HUES6 (cell line): Measurements from ENCODE around the gene CDC5L.

Experiments
- H3K27ac ChIP-seq: 2 replicates; pipeline ENCODE4 v1.7.0; 2013; ENCODE audit warnings: low read depth, mild to moderate bottlenecking, low read length, inconsistent platforms
- H3K27me3 ChIP-seq: 2 replicates; pipeline ENCODE4 v1.6.1; 2013; ENCODE audit warnings: low read length; ENCODE audit not compliant: control insufficient read depth, insufficient read depth
- H3K36me3 ChIP-seq: 2 replicates; pipeline ENCODE4 v1.6.1; 2013; ENCODE audit warnings: low read length; ENCODE audit not compliant: control insufficient read depth, insufficient read depth
- H3K4me1 ChIP-seq: 2 replicates; pipeline ENCODE4 v1.6.1; 2013; ENCODE audit warnings: low read length; ENCODE audit not compliant: control insufficient read depth, insufficient read depth
- H3K4me3 ChIP-seq: 2 replicates; pipeline ENCODE4 v1.5.1; 2013; ENCODE audit warnings: low read depth, low read length
- H3K9ac ChIP-seq: one replicate; pipeline ENCODE4 v1.6.1; 2013; ENCODE audit warnings: mild to moderate bottlenecking, low read length
- H3K9me3 ChIP-seq: 2 replicates; pipeline ENCODE4 v1.6.1; 2013; ENCODE audit warnings: low read depth, low read length; ENCODE audit not compliant: control insufficient read depth, insufficient read depth

CDC5L gene

GRCh38 chr6:44487586-44487985 is 100.1 kb downstream of the CDC5L start:
- H3K36me3 ChIP-seq = no peaks in the 10 kb centered on the region
- no peak overlapping the region for H3K4me3 ChIP-seq
- H3K9me3 ChIP-seq = no peaks in the 10 kb centered on the region
- no peak overlapping the region for H3K27ac ChIP-seq
- no peaks in the 10 kb centered on the region for H3K27me3 ChIP-seq
- H3K9ac ChIP-seq = no peak overlapping the region
- peaks cover 18% of the 10 kb centered on the region; the same call in 1 of the 2 replicates for H3K4me1 ChIP-seq

DNA sequence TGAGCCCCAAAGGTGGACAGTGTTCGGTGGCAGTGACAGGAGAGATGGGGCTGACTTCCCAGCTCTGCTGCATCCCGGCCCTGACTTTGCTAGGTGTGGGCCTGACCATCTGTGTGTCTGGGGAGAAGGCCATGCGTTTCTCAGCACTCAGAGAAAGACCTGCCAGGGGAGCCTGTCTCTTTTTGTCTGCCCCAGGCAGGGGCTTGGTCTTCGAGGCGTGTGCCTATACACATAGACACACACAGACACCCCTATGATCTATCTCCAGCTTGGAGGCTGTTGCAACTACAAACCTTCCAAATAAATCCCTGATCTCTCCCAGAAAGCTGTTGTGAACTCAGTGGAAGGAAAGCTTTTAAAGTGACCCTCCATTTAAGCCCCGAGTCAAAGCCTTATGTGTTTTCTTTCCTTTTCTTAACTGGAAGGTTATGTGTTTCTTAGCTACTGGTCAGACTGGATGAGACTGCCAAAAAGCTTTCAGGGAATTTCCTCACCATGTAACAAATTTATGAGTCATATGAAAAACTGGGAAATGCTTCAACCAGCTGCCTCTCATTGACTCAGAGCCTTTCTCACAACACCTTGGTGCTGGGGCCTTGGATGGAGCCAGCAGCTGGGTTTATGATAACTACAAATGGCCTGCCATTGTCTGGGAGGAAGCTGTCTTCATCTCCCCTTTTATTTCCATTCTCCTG is 102.6 kb downstream of the CDC5L start:
- no peak overlapping the region for H3K4me3 ChIP-seq
- peaks cover 14% of the 10 kb centered on the region; the same call in 1 of the 2 replicates for H3K4me1 ChIP-seq
- H3K36me3 ChIP-seq = no peaks in the 10 kb centered on the region
- H3K9ac ChIP-seq = no peak overlapping the region
- no peak overlapping the region for H3K27ac ChIP-seq
- H3K9me3 ChIP-seq = no peaks in the 10 kb centered on the region
- no peaks in the 10 kb centered on the region for H3K27me3 ChIP-seq

- no peak overlapping the region for H3K27ac ChIP-seq
- H3K9ac ChIP-seq = no peak overlapping the region
- no peaks in the 10 kb centered on the region for H3K27me3 ChIP-seq
- no peak overlapping the region for H3K4me3 ChIP-seq
- no peaks in the 10 kb centered on the region for H3K36me3 ChIP-seq
- H3K4me1 ChIP-seq = peaks cover 5% of the 10 kb centered on the region; the same call in 1 of the 2 replicates
- no peaks in the 10 kb centered on the region for H3K9me3 ChIP-seq
These were observed 105.6 kb downstream of the CDC5L start for GRCh38 chr6:44493132-44493531.

DNA sequence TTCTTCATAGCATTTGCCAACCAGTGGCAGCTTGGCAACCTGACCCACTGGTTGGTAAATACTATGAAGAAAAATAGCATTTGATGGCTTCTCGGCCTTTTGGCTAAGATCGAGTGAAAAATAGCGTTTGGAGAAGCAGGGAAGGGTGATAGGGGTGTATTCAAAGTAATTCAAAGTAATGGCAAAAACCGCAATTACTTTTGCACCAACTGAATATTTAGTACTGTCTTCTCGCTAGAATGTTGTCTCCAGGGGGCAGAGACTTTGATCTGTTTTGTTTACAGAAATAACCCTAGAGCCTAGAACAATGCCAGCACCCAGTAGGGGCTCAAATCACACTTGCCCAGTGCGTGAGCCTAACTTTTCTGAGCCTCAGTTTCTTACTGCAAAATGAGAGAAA is 106.1 kb downstream of the CDC5L start:
- Histone ChIP-seq H3K27me3 (no peaks in the 10 kb centered on the region), H3K4me1 (peaks cover 5% of the 10 kb centered on the region; the same call in 1 of the 2 replicates), H3K9me3 (no peaks in the 10 kb centered on the region), H3K4me3 (no peak overlapping the region), H3K36me3 (no peaks in the 10 kb centered on the region), H3K27ac (no peak overlapping the region), H3K9ac (no peak overlapping the region)

GRCh38 chr6:44494011-44494501 is 106.5 kb downstream of the CDC5L start:
- Histone ChIP-seq H3K27ac (no peak overlapping the region), H3K4me3 (no peak overlapping the region), H3K9ac (no peak overlapping the region), H3K36me3 (no peaks in the 10 kb centered on the region), H3K27me3 (no peaks in the 10 kb centered on the region), H3K9me3 (no peaks in the 10 kb centered on the region), H3K4me1 (peaks cover 6% of the 10 kb centered on the region; the same call in 1 of the 2 replicates)

- no peak overlapping the region for H3K27ac ChIP-seq
- H3K27me3 ChIP-seq = no peaks in the 10 kb centered on the region
- no peaks in the 10 kb centered on the region for H3K9me3 ChIP-seq
- H3K9ac ChIP-seq = no peak overlapping the region
- peaks cover 14% of the 10 kb centered on the region for H3K4me1 ChIP-seq
- no peak overlapping the region for H3K4me3 ChIP-seq
- H3K36me3 ChIP-seq = no peaks in the 10 kb centered on the region
These were observed 107.8 kb downstream of the CDC5L start for GRCh38 chr6:44495036-44495901.

GRCh38 chr6:44496665-44497369 is 109.3 kb downstream of the CDC5L start:
- Histone ChIP-seq H3K36me3 (no peaks in the 10 kb centered on the region), H3K4me1 (peaks cover 14% of the 10 kb centered on the region), H3K27ac (no peak overlapping the region), H3K27me3 (no peaks in the 10 kb centered on the region), H3K9ac (no peak overlapping the region), H3K4me3 (no peak overlapping the region), H3K9me3 (peaks cover 4% of the 10 kb centered on the region; the same call in 1 of the 2 replicates)

GRCh38 chr6:44497807-44498206 is 110.3 kb downstream of the CDC5L start:
- peaks cover 14% of the 10 kb centered on the region for H3K4me1 ChIP-seq
- H3K4me3 ChIP-seq = no peak overlapping the region
- H3K36me3 ChIP-seq = no peaks in the 10 kb centered on the region
- H3K27me3 ChIP-seq = no peaks in the 10 kb centered on the region
- H3K9me3 ChIP-seq = peaks cover 4% of the 10 kb centered on the region; the same call in 1 of the 2 replicates
- no peak overlapping the region for H3K9ac ChIP-seq
- H3K27ac ChIP-seq = no peak overlapping the region

- peaks cover 4% of the 10 kb centered on the region; the same call in 1 of the 2 replicates for H3K9me3 ChIP-seq
These were observed 110.9 kb downstream of the CDC5L start for GRCh38 chr6:44498436-44498835.

GRCh38 chr6:44499609-44500008 is 112.1 kb downstream of the CDC5L start:
- no peaks in the 10 kb centered on the region for H3K36me3 ChIP-seq
- no peak overlapping the region for H3K27ac ChIP-seq
- H3K4me3 ChIP-seq = no peak overlapping the region
- H3K27me3 ChIP-seq = no peaks in the 10 kb centered on the region
- no peak overlapping the region for H3K9ac ChIP-seq
- peaks cover 9% of the 10 kb centered on the region for H3K4me1 ChIP-seq
- H3K9me3 ChIP-seq = peaks cover 4% of the 10 kb centered on the region; the same call in 1 of the 2 replicates

More at GRCh38 chr6:44498436-44498835, 110.9 kb downstream of the CDC5L start:
- Histone ChIP-seq H3K4me3 (no peak overlapping the region), H3K36me3 (no peaks in the 10 kb centered on the region), H3K27ac (no peak overlapping the region), H3K4me1 (peaks cover 14% of the 10 kb centered on the region), H3K27me3 (no peaks in the 10 kb centered on the region), H3K9ac (no peak overlapping the region)
